ELR (cell line): ENCODE data around the gene HIRA.

Experiments used
- DNase-seq: peaks from one replicate; pipeline ENCODE4 v3.0.0-alpha.2; 2015; ENCODE audit warnings: low read depth

HIRA gene

GRCh38 chr22:19410941-19411689 lies 20.4 kb downstream of the HIRA start:
- DNase-seq: no peak

- DNase-seq: no peak
Measured at GRCh38 chr22:19407649-19408606, 23.6 kb downstream of the HIRA start.

- no peak for DNase-seq
Measured at GRCh38 chr22:19406846-19407245, 24.7 kb downstream of the HIRA start.

GRCh38 chr22:19406281-19406811 lies 25.2 kb downstream of the HIRA start:
- no peak for DNase-seq

GRCh38 chr22:19405652-19406051 lies 25.9 kb downstream of the HIRA start:
- DNase-seq: no peak

GRCh38 chr22:19405133-19405532 lies 26.4 kb downstream of the HIRA start:
- DNase-seq: no peak

GRCh38 chr22:19404676-19405075 lies 26.9 kb downstream of the HIRA start:
- no peak for DNase-seq

GRCh38 chr22:19402642-19403191 lies 28.8 kb downstream of the HIRA start:
- DNase-seq: no peak

- no peak for DNase-seq
Measured at GRCh38 chr22:19401483-19401882, 30.1 kb downstream of the HIRA start.

- DNase-seq: no peak
Measured at GRCh38 chr22:19400881-19401280, 30.7 kb downstream of the HIRA start.

GRCh38 chr22:19398652-19399051 lies 32.9 kb downstream of the HIRA start:
- no peak for DNase-seq

GRCh38 chr22:19398206-19398605 lies 33.3 kb downstream of the HIRA start:
- no peak for DNase-seq

GRCh38 chr22:19397734-19398104 lies 33.8 kb downstream of the HIRA start:
- no peak for DNase-seq

- DNase-seq: no peak
Measured at GRCh38 chr22:19396934-19397733, 34.4 kb downstream of the HIRA start.

GRCh38 chr22:19396561-19396933 lies 35.0 kb downstream of the HIRA start:
- no peak for DNase-seq

- DNase-seq: no peak
Measured at GRCh38 chr22:19395276-19395675, 36.3 kb downstream of the HIRA start.

- no peak for DNase-seq
Measured at GRCh38 chr22:19394274-19395050, 37.1 kb downstream of the HIRA start.

- DNase-seq: no peak
Measured at GRCh38 chr22:19393704-19394103, 37.8 kb downstream of the HIRA start.

- DNase-seq: no peak
Measured at GRCh38 chr22:19387575-19387974, 44.0 kb downstream of the HIRA start.

GRCh38 chr22:19387038-19387437 lies 44.5 kb downstream of the HIRA start:
- no peak for DNase-seq

- DNase-seq: no peak
Measured at GRCh38 chr22:19386248-19386647, 45.3 kb downstream of the HIRA start.
